RWPE1 (cell line): ENCODE data around the gene EDRF1.
"Not testable (repeated sequence)": the region's sequence is repeated elsewhere in the genome, so short reads cannot be mapped to it uniquely, and the experiment has no call there.

Experiments
- CTCF ChIA-PET: fragments of 350-600 bp; sonication (Branson Sonifier 250); formaldehyde crosslinking; extraction: SDS; loops from one replicate; lab custom pipeline; 2021; lab: Yijun Ruan, JAX
- POLR2A ChIA-PET: fragments of 400-600 bp; formaldehyde crosslinking; extraction: SDS; loops from one replicate; lab custom pipeline; 2020; ENCODE audit warnings: antibody characterized with exemption; ENCODE audit not compliant: low non-redundant PET; lab: Yijun Ruan, JAX
- DNase-seq: peaks from one replicate; pipeline ENCODE4 v3.0.0; 2012; ENCODE audit warnings: low spot score
- H3K27ac ChIP-seq: fragments of 450-650 bp; 2 replicates; pipeline ENCODE4 v1.5.1; 2017
- TF ChIP-seq, protein P1 (sequence below): fragments of 450-650 bp; conservative IDR thresholded peaks from 2 replicates; pipeline ENCODE4 v1.5.1; 2017; ENCODE audit warnings: low read depth, mild to moderate bottlenecking

Gene EDRF1

DNA sequence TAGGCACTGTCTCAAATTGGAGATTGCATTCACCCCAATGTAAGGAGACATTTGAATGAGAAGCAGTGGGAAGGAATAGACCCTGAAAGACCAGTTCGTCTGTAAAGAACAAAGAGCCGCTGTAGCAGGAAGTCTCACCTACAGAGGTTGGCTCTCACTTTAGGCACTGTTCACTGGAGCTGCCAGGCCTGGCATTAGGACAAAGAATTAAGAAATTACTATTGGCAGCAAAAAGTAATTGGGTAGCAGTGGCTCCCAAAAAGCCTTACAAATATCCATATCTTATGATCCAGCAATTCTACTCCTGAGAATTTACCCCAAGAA lies 26.0 kb upstream of the EDRF1 start:
- H3K27ac ChIP-seq, result no peak overlapping the region
- TF ChIP-seq, protein P1, sequence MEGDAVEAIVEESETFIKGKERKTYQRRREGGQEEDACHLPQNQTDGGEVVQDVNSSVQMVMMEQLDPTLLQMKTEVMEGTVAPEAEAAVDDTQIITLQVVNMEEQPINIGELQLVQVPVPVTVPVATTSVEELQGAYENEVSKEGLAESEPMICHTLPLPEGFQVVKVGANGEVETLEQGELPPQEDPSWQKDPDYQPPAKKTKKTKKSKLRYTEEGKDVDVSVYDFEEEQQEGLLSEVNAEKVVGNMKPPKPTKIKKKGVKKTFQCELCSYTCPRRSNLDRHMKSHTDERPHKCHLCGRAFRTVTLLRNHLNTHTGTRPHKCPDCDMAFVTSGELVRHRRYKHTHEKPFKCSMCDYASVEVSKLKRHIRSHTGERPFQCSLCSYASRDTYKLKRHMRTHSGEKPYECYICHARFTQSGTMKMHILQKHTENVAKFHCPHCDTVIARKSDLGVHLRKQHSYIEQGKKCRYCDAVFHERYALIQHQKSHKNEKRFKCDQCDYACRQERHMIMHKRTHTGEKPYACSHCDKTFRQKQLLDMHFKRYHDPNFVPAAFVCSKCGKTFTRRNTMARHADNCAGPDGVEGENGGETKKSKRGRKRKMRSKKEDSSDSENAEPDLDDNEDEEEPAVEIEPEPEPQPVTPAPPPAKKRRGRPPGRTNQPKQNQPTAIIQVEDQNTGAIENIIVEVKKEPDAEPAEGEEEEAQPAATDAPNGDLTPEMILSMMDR, result no peak
- no peak for DNase-seq
- ChIA-PET POLR2A (no interaction called here), CTCF (interaction anchor here (0.5 kb wide), 1 partner anchor 67 kb away, joined by 3 read pairs; no protein-coding TSS in a partner anchor)

DNA sequence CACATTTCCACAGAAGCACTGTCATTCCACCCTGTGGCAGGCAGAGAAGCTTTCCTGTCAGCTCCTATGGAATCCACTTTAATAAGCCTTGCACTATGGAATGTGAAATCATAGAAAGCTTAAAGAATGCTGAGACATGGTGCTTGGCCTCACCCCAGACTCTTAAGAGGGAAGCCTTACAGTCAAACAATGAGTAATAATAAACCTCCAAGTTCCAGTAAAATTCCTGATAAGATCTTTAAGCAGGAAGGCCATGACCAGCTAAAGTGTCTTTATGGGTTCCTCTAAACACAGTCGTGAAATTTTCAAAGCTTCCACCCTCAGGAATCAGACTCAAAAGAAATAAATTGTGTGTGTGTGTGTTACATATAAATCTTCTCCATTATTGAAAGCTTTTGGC lies 24.6 kb upstream of the EDRF1 start:
- TF ChIP-seq, protein P1, result no peak
- H3K27ac ChIP-seq, result no peak overlapping the region
- CTCF ChIA-PET, result no interaction called here
- DNase-seq, result peak; percentile 26
- POLR2A ChIA-PET, result no interaction called here

DNA sequence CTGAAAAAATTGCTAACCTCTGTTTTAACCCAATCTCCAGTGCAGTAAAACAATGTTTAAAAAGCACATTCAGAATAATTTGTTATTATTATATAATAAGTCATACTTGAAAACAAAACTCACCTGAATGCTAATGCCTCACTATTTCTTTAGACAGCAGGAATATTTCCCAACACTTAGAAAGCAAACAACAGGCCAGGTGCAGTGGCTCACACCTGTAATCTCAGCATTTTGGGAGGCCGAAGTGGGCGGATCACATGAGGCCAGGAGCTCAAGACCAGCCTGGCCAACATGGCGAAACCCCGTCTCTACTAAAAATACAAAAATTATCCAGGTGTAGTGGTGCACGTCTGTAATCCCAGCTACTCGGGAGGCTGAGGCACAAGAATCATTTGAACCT lies 22.6 kb upstream of the EDRF1 start:
- H3K27ac ChIP-seq, POLR2A ChIA-PET, DNase-seq, CTCF ChIA-PET: not testable (repeated sequence)

DNA sequence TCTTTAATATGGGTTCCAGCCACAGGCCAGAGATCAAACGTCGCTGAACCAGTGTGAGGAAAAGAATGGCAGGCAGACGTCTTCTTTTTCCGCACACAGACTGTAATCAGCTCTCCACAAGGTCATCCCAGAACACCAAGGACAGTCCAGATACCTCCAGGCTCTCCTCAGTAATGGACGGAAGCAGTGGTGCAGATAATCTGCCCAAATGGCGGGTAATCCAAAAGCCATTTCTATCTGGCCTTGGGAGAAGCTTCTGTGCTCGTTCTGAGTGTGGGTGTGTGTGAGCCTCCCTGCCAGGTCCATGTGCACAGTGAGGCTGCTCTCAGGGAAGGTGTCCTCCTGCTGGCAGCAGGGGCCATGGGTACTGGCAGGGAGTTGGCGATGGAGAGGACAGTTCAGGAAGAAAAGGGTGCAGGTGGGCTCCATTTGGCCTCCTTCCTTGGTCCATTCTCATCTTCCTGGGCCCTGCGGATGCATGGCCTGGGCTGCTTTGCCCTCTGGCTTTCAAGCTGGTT lies 21.0 kb upstream of the EDRF1 start:
- TF ChIP-seq, protein P1, result no peak
- ChIA-PET POLR2A (no interaction called here), CTCF (no interaction called here)
- no peak overlapping the region for H3K27ac ChIP-seq
- DNase-seq, result no peak

DNA sequence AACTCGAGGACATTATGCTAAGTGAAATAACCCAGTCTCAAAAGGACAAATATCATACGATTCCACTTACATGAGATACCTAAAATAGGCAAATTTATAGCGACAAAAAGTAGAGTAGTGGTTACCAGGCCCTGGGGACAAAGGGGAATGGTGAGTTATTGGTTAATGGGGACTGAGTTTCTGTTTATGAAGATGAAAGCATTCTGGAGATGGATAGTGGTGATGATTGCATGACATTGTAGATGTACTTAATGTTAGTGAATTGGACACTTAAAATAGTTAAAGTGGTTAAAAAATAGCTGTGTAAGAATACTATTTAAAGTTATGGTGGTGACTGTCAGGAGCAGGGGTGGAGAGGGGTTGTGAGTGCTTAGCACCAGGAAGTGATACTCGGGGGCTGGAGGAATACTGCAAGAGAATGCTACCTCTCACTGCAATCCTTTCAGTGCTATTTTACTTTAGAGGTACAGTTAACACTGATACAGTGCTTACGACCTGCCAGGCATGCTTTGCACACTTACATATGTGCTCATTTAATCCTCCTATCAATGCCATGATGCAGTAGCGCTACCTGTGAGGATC lies 19.9 kb upstream of the EDRF1 start:
- ChIA-PET POLR2A (no interaction called here), CTCF (no interaction called here)
- no peak overlapping the region for H3K27ac ChIP-seq
- no peak for DNase-seq
- TF ChIP-seq, protein P1, result no peak

DNA sequence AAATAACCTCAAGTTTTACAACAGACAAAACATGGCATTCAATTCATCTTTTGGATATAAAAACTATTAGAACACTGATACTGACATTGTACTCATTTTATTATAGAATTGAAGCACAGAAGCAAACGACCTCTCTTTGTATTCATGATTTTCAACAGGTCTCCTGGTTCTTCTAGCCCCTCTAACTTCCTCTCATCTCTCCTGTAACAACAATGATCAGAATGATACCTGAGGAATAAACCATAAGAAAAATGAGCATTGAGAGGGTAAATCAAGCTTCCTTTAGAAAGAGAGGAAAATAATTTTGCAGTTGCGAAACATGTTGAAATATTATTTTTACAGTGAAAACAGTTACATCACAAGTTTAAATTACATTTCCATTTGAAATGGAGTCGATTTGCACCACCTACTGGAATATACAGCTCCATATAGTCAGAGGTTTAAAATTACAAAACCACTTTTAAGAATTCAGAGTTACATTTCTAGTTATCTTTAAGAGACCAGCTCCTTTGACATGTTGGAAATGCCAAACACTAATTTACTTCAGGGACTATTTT lies 19.1 kb upstream of the EDRF1 start:
- TF ChIP-seq, protein P1, result no peak; the same call in 1 of the 2 replicates
- DNase-seq, result no peak
- CTCF ChIA-PET, result no interaction called here
- POLR2A ChIA-PET, result no interaction called here
- H3K27ac ChIP-seq, result no peak overlapping the region
